Renal pelvis (tissue), 12 donors: ENCODE results near the gene MIER1. TPM values are rescaled to one million over a fixed set of nuclear protein-coding genes. Genes with fewer than 3 reads are reported as not detected.
"Not testable (repeated sequence)": the region's sequence is repeated elsewhere in the genome, so short reads cannot be mapped to it uniquely, and the experiment has no call there.

ENCODE experiments used
- DNase-seq: peaks from one replicate; pipeline ENCODE4 v3.0.0-alpha.2; 2013
- long read RNA-seq, 16 experiments: transcript quantifications; one replicate each; lab custom pipeline, GENCODE V29; 2026
- polyA plus RNA-seq, 3 donors: library from polyadenylated mRNA; unstranded; fragments of 120-200 nt; gene quantifications; one replicate each; pipeline ENCODE4 v1.2.1, GENCODE V29; 2013; ENCODE audit not compliant: insufficient read length in 3 of 3

Gene MIER1
- 10 to 100 TPM; 33.3 to 36.7 (median 34.5) TPM for polyA plus RNA-seq
- long read RNA-seq, donor 1, full-length matches to known transcripts, result 1 of 1 reads
- long read RNA-seq, donor 1, partial matches to known transcripts, result 0 of 1 reads
- long read RNA-seq, donor 1, other reads (novel, unspliced or antisense), result 0 of 1 reads
- long read RNA-seq, donor 2, full-length matches to known transcripts, result 4 of 4 reads
- long read RNA-seq, donor 2, partial matches to known transcripts, result 0 of 4 reads
- long read RNA-seq, donor 2, other reads (novel, unspliced or antisense), result 0 of 4 reads
- long read RNA-seq, donor 3, full-length matches to known transcripts, result 2 of 2 reads
- long read RNA-seq, donor 3, partial matches to known transcripts, result 0 of 2 reads
- long read RNA-seq, donor 3, other reads (novel, unspliced or antisense), result 0 of 2 reads
- long read RNA-seq, donor 4, partial matches to known transcripts, result 0 of 1 reads
- long read RNA-seq, donor 4, other reads (novel, unspliced or antisense), result 0 of 1 reads
- long read RNA-seq, donor 5, full-length matches to known transcripts, result 1 of 1 reads
- long read RNA-seq, donor 5, partial matches to known transcripts, result 0 of 1 reads
- long read RNA-seq, donor 5, other reads (novel, unspliced or antisense), result 0 of 1 reads
- long read RNA-seq, donor 6, full-length matches to known transcripts, result 2 of 2 reads
- long read RNA-seq, donor 6, partial matches to known transcripts, result 0 of 2 reads
- long read RNA-seq, donor 6, other reads (novel, unspliced or antisense), result 0 of 2 reads
- long read RNA-seq, donor 7, full-length matches to known transcripts, result 1 of 1 reads
- long read RNA-seq, donor 7, partial matches to known transcripts, result 0 of 1 reads
- long read RNA-seq, donor 7, other reads (novel, unspliced or antisense), result 0 of 1 reads
- long read RNA-seq, donor 8, full-length matches to known transcripts, result 2 of 2 reads
- long read RNA-seq, donor 8, partial matches to known transcripts, result 0 of 2 reads
- long read RNA-seq, donor 8, other reads (novel, unspliced or antisense), result 0 of 2 reads
- long read RNA-seq, donor 9, full-length matches to known transcripts, result 4 of 9 reads
- long read RNA-seq, donor 9, partial matches to known transcripts, result 0 of 9 reads
- long read RNA-seq, donor 9, other reads (novel, unspliced or antisense), result 5 of 9 reads
- long read RNA-seq, donor 10, partial matches to known transcripts, result 0 of 2 reads
- long read RNA-seq, donor 10, other reads (novel, unspliced or antisense), result 0 of 2 reads
- long read RNA-seq, donor 11, full-length matches to known transcripts, result 1 of 12 reads
- long read RNA-seq, donor 11, partial matches to known transcripts, result 11 of 12 reads
- long read RNA-seq, donor 11, other reads (novel, unspliced or antisense), result 0 of 12 reads
- long read RNA-seq, donor 12, full-length matches to known transcripts, result 3 of 3 reads
- long read RNA-seq, donor 12, partial matches to known transcripts, result 0 of 3 reads
- long read RNA-seq, donor 12, other reads (novel, unspliced or antisense), result 0 of 3 reads
- long read RNA-seq, donor 13, result 0 reads
- long read RNA-seq, donor 14, result 0 reads
- long read RNA-seq, donor 15, partial matches to known transcripts, result 0 of 6 reads
- long read RNA-seq, donor 15, other reads (novel, unspliced or antisense), result 5 of 6 reads
- long read RNA-seq, donor 16, result 0 reads

DNA sequence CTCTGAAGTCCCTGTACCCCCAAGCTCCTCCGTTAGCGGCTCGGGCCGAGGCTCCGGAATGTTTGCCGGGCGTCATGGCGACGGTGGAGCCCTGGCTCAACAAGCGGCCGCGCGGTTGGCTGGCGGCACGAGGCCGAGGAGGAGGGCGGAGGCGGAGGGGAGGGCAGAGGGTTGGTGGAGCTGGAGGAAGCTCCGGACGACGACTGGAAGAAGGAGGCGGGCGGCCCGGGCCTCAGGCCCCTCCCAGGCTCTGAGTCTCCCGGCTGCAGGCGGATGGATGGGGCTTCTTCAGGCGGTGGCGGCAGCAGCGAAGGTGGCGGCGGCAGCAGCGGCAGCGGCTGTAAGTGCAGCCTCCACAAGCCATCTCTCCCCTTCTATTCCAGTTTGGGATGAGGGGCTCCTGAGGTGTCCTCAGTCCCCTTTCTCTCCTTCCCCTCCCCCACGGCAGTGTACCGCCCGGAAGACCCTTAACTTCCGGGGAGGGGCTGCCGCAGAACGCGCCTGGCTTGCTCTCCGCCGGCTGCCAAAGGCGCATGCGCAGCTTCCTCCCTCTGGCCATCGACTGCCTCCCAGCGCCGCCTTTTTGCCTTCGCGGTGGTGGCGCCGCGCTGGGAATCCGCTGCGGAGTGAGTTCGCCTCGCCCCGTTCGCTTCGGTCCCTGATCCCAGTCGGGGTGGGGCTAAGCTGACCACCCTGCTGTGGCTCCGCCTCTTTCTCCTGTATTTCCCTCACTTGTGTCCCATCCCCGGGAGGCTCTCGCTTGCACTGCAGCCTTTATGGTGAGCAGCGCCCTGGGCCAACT is at the start of gene MIER1, which contains the start of gene DNAI4:
MIER1 (plus strand) TSS at position 235 of the 802 bp plus-strand sequence; CDS start at position 274, 39 bp downstream.
DNAI4 (minus strand) TSS at position 101 of the 802 bp plus-strand sequence; CDS start at position 76, 25 bp downstream.
- DNase-seq, result peak; percentile 98

- DNase-seq, result no peak
These were observed 48.1 kb upstream of the MIER1 start for GRCh38 chr1:66876664-66877063.

DNA sequence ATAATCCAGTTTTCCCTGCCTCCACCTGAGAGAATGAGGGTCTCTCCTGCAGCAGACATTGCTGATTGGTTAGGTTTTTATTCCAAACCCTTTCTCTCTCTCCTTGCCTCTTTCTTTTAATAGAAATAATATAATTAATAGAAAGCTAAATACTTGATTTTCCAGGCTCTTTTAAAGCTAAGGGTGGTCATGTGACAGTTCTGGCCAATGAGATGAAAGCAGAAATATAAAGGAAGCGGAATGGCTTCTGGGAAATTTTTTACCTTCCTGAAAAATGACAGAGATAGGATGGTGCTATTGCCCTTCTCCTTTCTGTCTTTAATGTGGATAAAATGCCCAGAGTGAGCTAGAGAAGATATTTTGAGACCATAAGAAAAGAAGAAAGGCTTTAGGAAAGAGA is 35.8 kb upstream of the MIER1 start:
- no peak for DNase-seq

GRCh38 chr1:66890621-66891020 is 34.2 kb upstream of the MIER1 start:
- DNase-seq, result no peak

DNA sequence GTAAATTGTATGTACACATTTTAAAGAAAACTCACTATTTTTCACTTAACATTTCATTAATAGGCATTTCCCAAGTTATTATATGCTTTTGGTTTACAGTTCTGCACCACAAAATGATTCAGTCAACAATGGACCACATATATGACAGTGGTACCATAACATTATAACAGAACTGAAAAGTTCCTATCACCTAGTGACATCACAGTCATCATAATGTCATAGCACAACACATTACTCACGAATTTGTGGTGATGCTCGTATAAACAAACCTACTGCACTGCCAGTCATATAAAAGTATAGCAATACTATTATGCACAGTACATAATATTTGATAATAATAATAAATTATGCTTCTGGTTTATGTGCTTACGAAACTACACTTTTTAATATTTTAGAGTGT is 31.1 kb upstream of the MIER1 start:
- DNase-seq, result no peak

GRCh38 chr1:66915203-66915602 is 9.6 kb upstream of the MIER1 start:
- not testable (repeated sequence) for DNase-seq

GRCh38 chr1:66916320-66916719 is 8.5 kb upstream of the MIER1 start:
- no peak for DNase-seq

GRCh38 chr1:66917476-66917875 is 7.3 kb upstream of the MIER1 start:
- DNase-seq, result no peak

- DNase-seq, result no peak
These were observed 5.7 kb upstream of the MIER1 start for GRCh38 chr1:66919063-66919462.

GRCh38 chr1:66919828-66920227 is 5.0 kb upstream of the MIER1 start:
- no peak for DNase-seq

DNA sequence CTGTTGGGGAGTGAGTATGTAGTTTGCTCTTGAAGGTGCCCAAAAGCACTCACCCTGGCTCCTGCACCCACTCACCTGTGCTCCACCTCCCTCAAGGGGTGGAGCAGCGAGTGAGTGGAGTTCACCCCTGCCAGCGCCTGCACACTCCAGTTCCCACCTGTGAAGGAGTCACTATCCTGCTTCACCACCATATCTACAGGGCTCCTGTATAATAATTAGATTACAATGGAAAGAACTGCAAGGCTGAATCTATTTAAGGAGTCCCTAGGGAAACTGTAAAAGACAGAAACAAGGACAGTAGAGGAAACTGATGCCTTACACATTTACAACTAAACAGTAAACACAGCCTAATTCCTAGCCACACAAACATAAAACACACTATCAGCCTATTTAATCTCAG is 4.2 kb upstream of the MIER1 start:
- no peak for DNase-seq

- DNase-seq, result no peak
These were observed 744 bp downstream of the MIER1 start for GRCh38 chr1:66925558-66925910.

GRCh38 chr1:66925944-66926343 is 1.2 kb downstream of the MIER1 start:
- DNase-seq, result no peak

DNA sequence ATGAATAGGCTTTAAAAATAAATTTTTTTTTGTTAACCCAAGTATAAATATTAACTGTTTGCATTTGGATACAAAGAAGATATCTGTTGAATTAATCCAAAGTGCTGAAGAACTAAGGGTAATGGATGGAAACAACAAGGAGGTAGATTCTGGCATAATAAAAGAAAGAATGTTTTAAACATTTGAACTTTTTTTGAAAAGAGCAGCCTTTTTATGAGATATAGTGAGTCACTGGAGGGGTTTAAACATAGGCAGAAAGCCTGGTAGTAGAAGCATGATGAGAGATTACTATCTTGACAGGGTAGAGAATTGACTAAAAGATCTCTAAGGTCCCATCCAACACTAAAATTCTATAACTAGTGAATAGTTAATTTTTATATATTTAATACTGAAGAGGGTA is 2.7 kb downstream of the MIER1 start:
- DNase-seq, result no peak

DNA sequence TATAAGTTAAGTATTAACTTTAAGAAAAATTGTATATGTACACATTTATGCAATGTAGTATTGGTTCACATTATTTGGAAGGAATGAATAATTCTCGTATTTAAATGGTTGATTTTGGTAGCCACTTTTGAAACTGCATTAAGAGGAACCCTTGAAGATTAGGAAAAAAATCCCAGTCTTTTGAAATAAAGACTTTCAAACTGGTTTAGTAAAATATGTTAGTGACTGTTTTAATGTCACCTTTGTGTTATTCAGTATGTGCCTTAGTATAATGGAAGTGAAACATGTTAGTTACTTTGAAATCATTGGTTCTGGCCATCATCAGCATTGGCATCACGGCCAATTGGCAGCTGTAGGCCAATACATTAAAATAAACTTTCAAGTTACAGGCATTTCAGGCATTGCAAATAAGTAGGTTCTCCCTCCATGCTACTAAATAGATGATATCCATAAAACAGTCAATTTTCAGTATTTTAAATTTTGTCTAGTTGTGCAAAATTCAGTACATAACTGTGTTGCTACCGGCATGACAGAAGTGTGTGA is 4.4 kb downstream of the MIER1 start:
- no peak for DNase-seq

GRCh38 chr1:66929691-66929998 is 4.9 kb downstream of the MIER1 start:
- DNase-seq, result no peak

DNA sequence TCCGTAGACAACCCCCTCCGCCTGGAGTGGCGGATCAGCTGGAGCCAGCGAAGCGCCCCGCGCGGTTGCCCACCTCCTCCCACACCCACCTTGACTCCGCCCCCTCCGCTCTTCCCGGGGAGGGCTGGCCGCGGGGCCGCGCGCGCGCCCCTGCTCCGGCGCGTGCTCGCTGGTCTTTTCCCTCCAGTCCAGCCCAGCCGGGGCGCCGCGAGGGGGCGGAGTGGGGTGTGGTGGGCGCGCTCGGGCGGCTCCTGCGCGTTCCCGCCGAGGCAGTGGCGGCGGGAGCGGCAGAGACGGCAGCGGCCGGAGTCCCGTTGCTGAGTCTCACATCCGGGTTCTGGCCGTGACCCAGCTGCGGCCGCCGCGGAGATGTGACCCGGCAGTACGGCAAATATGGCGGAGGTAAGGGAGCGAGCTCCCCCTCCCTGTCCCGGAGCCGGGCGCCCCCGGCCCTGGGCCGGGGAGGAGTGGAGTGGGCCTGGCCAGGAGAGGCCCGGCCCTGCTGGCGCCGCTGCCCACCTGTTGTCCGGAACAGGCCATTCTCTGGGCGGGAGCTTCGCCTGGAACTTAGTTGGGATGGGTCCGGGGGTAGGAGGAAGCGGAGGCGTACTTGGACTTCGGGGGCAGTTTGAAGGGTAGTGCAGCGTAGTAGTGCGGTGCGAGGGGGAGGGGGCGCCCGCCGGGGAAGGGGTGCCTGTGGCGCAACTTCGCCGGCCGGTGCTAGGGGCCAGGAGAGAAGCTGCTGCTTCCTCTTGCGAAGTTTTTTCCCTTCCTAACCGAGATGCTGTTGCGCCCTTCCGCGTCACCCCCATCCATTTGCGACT is 5.4 kb downstream of the MIER1 start:
- DNase-seq, result peak; percentile 93

GRCh38 chr1:66930823-66931174 is 6.0 kb downstream of the MIER1 start:
- no peak for DNase-seq

GRCh38 chr1:66931590-66931989 is 6.8 kb downstream of the MIER1 start:
- no peak for DNase-seq
